Measurements from ENCODE around the gene ORC3.

DNA sequence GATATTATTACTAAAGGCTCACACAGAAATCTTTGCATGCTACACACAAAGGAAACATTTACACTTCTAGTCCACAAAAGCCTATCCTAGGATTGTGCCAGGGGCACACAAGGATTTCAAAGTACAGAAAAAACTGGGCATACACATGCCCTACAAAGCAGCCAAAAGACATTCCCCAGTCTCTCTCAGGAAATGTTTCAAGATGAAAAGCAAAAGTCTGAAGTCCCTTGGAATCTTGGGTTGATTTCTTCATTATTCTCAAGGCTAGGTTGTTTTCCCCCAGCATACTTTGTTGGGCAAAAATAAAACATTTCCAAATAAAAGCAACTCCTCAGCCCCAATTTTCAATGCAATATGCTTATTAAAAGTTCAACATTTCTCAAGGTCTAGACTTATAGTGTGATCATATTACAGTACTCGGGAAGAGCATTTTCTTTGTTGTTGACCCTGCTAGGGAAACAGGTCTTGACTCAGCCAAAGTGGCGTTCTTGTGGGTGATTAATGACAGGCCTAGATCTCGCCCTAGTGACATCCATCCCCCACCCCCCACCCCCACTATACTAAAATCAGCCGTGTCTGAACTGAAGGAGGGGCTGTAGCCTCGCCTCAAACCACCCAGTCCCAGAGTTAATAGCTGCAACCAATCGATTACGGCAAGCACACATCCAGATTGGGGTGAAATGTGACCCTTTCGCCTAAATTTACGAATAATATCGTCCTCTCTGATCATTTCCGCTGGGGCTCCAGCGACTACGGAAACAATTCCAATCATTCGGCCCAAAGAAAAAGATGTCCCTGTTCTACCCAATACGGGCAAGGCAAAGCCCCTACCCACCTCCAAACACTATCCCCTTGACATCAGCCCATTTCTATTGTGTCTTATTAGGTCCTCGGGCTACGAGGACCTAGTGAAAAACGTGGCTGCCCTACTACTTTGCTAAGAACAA is 110.7 kb downstream of the ORC3 start:
- TF ChIP-seq, protein P1, sequence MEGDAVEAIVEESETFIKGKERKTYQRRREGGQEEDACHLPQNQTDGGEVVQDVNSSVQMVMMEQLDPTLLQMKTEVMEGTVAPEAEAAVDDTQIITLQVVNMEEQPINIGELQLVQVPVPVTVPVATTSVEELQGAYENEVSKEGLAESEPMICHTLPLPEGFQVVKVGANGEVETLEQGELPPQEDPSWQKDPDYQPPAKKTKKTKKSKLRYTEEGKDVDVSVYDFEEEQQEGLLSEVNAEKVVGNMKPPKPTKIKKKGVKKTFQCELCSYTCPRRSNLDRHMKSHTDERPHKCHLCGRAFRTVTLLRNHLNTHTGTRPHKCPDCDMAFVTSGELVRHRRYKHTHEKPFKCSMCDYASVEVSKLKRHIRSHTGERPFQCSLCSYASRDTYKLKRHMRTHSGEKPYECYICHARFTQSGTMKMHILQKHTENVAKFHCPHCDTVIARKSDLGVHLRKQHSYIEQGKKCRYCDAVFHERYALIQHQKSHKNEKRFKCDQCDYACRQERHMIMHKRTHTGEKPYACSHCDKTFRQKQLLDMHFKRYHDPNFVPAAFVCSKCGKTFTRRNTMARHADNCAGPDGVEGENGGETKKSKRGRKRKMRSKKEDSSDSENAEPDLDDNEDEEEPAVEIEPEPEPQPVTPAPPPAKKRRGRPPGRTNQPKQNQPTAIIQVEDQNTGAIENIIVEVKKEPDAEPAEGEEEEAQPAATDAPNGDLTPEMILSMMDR (IDR thresholded peaks at IDR 0.05; ENCODE audit: low read depth, low read length), result no peak
- TF ChIP-seq POLR2A (IDR thresholded peaks at IDR 0.05; ENCODE audit: extremely low read depth, insufficient read length) (no peak), MYC (IDR thresholded peaks at IDR 0.05; ENCODE audit: low read depth, low read length) (0 out of 2 replicates have a peak, but pooled peaks have one; percentile 19)
- TF ChIP-seq, protein P2, sequence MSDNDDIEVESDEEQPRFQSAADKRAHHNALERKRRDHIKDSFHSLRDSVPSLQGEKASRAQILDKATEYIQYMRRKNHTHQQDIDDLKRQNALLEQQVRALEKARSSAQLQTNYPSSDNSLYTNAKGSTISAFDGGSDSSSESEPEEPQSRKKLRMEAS (IDR thresholded peaks at IDR 0.05; ENCODE audit: low read depth, low read length), result no peak

Data from NB4 (cell line).